Caco-2 (cell line): ENCODE data around the gene NR6A1. TPM values are rescaled to one million over a fixed set of nuclear protein-coding genes. Genes with fewer than 3 reads are reported as not detected.
A peak's percentile ranks its signal among the peaks of the same experiment; 100 is the strongest.

Experiments
- BruUV-seq: library from RNA; stranded (reverse); fragments of 400-500 nt; replicated peaks from 2 replicates; lab custom pipeline; 2021; lab: Mats Ljungman, UMichigan
- CTCF ChIA-PET: fragments of 300-600 bp; sonication (Branson Sonifier 250); formaldehyde crosslinking; loops from one replicate; lab custom pipeline; 2022; ENCODE audit warnings: antibody characterized with exemption; lab: Charles Lee
- POLR2A ChIA-PET: fragments of 300-600 bp; sonication (Branson Sonifier 250); formaldehyde crosslinking; loops from one replicate; lab custom pipeline; 2022; ENCODE audit warnings: antibody characterized with exemption; lab: Charles Lee
- DNase-seq, 2 experiments: peaks; one replicate each; pipeline versions ENCODE4 v3.0.0 to v3.0.0-alpha.2; 2020 to 2022
- H3K27me3 ChIP-seq: replicated peaks from 2 replicates; pipeline ENCODE4 v1.6.0; 2011; ENCODE audit warnings: low read length; ENCODE audit not compliant: control insufficient read depth, insufficient read depth
- H3K36me3 ChIP-seq: 2 replicates; pipeline ENCODE4 v1.5.1; 2011; ENCODE audit warnings: low read length; ENCODE audit not compliant: control insufficient read depth, insufficient read depth
- H3K4me1 ChIP-seq: fragments of 250-450 bp; sonication (Bioruptor Pico); 2 replicates; pipeline ENCODE4 v1.5.1; 2020; ENCODE audit warnings: mild to moderate bottlenecking
- H3K4me3 ChIP-seq: 2 replicates; pipeline ENCODE4 v1.5.1; 2011; ENCODE audit warnings: low read depth, mild to moderate bottlenecking, control low read depth, low read length
- H3K9me3 ChIP-seq: fragments of 250-450 bp; sonication (Bioruptor Pico); 2 replicates; pipeline ENCODE4 v1.5.1; 2020; ENCODE audit warnings: mild to moderate bottlenecking, moderate library complexity
- H3K27ac Mint-ChIP-seq: one replicate; pipeline ENCODE4 v1.8.0; 2022; ENCODE audit warnings: mixed read lengths; ENCODE audit not compliant: unreplicated experiment
- H3K27me3 Mint-ChIP-seq: one replicate; pipeline ENCODE4 v1.8.0; 2022; ENCODE audit warnings: mixed read lengths; ENCODE audit not compliant: insufficient read depth, unreplicated experiment
- H3K36me3 Mint-ChIP-seq: one replicate; pipeline ENCODE4 v1.8.0; 2022; ENCODE audit warnings: mild to moderate bottlenecking, mixed read lengths; ENCODE audit not compliant: insufficient read depth, unreplicated experiment
- H3K4me1 Mint-ChIP-seq: one replicate; pipeline ENCODE4 v1.8.0; 2022; ENCODE audit warnings: low read depth, mixed read lengths; ENCODE audit not compliant: unreplicated experiment
- H3K4me3 Mint-ChIP-seq: one replicate; pipeline ENCODE4 v1.8.0; 2022; ENCODE audit warnings: mild to moderate bottlenecking, moderate library complexity, mixed read lengths; ENCODE audit not compliant: unreplicated experiment
- H3K9me3 Mint-ChIP-seq: one replicate; pipeline ENCODE4 v1.8.0; 2022; ENCODE audit warnings: mixed read lengths; ENCODE audit not compliant: unreplicated experiment
- intact Hi-C: fragments of 100-400 bp; cut with micrococcal nuclease; formaldehyde crosslinking; loops from one replicate; pipeline ENCODE4 v1.10.0; 2022; ENCODE audit not compliant: unreplicated experiment
- total RNA-seq: library from RNA; stranded (reverse); gene quantifications from 2 replicates; pipeline ENCODE4 v1.2.3, GENCODE V29; 2022
- TF ChIP-seq, protein P1 (sequence below), 2 experiments: fragments of 200-600 bp in 1 of 2; IDR thresholded peaks; 1 replicate in 1 of 2; 2 replicates in 1 of 2; pipeline versions ENCODE4 v1.5.1 to v1.8.0; 2011 to 2022; ENCODE audit warnings: antibody characterized with exemption in 1 of 2, control low read depth in 1 of 2, inconsistent platforms in 1 of 2, low read depth in 1 of 2, low read length in 1 of 2, mild to moderate bottlenecking in 1 of 2, moderate library complexity in 1 of 2; ENCODE audit not compliant: insufficient read depth in 1 of 2, severe bottlenecking in 1 of 2, unreplicated experiment in 1 of 2

The NR6A1 gene
- total RNA-seq, 1 experiment from 2014 or later, result 33.6 TPM

DNA sequence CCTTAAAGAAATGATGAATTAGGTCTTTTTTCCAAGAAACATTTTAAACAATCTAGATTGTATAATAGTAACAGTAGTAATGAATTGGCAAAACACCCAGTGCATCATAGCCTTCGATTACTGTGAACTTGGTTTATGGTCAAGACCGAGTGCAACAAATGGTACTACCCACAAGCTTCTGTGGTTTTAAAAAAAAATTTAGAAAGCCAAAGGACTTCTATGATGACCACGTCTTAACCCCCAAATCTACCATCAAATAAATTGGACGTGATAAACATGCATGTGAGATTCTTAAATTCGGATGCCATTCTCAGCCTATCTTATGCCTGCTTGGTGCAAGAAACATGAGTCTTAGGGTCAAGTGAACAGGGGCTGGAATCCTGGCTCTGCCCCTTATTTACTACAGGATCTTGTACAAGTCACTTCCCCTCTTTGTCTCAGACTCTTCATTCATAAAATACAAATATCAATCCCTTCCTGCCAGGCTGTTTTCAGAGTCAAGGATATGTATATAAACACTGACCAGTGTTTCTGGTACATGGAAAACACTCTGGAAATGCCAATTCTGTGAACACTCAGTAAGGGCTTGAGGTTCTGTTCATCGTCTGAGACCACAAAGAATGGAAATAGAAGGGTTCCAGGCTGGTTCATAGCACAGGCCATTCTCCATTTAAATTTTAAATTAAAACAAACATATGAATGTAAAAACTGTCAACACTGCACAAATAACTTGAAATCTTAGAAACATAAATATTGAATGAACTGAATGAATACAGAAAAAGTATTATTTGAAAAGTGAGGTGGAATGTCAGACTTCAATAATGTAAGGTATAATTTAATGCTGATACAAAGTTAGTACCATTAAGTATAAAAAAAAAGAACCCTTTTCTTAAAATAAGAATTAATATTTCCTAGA lies 107.8 kb downstream of the NR6A1 start:
- CTCF ChIA-PET, result no interaction called here
- Histone ChIP-seq H3K9me3 (no peaks in the 10 kb centered on the region), H3K36me3 (no peaks in the 10 kb centered on the region), H3K27me3 (no peaks in the 10 kb centered on the region), H3K4me3 (no peak overlapping the region), H3K4me1 (peaks cover 36% of the 10 kb centered on the region)
- no peak overlapping the region for H3K4me3 Mint-ChIP-seq
- H3K27ac Mint-ChIP-seq, result no peak overlapping the region
- TF ChIP-seq, protein P1, sequence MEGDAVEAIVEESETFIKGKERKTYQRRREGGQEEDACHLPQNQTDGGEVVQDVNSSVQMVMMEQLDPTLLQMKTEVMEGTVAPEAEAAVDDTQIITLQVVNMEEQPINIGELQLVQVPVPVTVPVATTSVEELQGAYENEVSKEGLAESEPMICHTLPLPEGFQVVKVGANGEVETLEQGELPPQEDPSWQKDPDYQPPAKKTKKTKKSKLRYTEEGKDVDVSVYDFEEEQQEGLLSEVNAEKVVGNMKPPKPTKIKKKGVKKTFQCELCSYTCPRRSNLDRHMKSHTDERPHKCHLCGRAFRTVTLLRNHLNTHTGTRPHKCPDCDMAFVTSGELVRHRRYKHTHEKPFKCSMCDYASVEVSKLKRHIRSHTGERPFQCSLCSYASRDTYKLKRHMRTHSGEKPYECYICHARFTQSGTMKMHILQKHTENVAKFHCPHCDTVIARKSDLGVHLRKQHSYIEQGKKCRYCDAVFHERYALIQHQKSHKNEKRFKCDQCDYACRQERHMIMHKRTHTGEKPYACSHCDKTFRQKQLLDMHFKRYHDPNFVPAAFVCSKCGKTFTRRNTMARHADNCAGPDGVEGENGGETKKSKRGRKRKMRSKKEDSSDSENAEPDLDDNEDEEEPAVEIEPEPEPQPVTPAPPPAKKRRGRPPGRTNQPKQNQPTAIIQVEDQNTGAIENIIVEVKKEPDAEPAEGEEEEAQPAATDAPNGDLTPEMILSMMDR (IDR thresholded peaks at IDR 0.05; ENCODE audit: insufficient read depth in 1 of 2, low read depth in 1 of 2, low read length in 1 of 2, severe bottlenecking in 1 of 2, unreplicated experiment in 1 of 2), result no peak
- intact Hi-C loops, result no loop called here
- peaks cover 19% of the 10 kb centered on the region for H3K36me3 Mint-ChIP-seq
- no peaks in the 10 kb centered on the region for H3K9me3 Mint-ChIP-seq
- peaks cover 9% of the 10 kb centered on the region for H3K4me1 Mint-ChIP-seq
- no peaks in the 10 kb centered on the region for H3K27me3 Mint-ChIP-seq
- BruUV-seq, result no TSS peak
- POLR2A ChIA-PET, result no interaction called here
- no peak for DNase-seq

DNA sequence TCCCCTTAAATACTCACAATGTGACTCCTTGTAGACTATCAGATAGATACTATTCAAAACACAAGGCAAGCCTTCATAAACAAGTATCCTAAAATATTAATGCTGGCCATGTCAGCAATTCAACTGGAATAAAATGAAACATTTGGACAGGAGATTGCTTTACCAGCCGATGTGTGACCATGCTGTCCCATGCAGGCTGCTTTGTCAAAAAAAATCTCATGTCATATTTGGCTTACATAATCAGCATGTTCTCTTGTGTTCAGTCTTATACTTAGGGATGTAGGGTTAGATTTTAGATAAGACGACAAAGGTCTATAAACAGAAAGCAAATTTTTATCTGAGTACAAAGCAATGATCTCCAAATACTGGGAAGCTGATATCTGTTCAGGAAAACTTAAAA lies 108.5 kb downstream of the NR6A1 start:
- POLR2A ChIA-PET, result no interaction called here
- Histone ChIP-seq H3K4me3 (no peak overlapping the region), H3K27me3 (no peaks in the 10 kb centered on the region), H3K9me3 (no peaks in the 10 kb centered on the region), H3K36me3 (no peaks in the 10 kb centered on the region), H3K4me1 (peaks cover 42% of the 10 kb centered on the region)
- H3K36me3 Mint-ChIP-seq, result peaks cover 19% of the 10 kb centered on the region
- H3K4me1 Mint-ChIP-seq, result peaks cover 14% of the 10 kb centered on the region
- H3K27ac Mint-ChIP-seq, result no peak overlapping the region
- intact Hi-C loops, result no loop called here
- TF ChIP-seq, protein P1 (IDR thresholded peaks at IDR 0.05; ENCODE audit: insufficient read depth in 1 of 2, low read depth in 1 of 2, low read length in 1 of 2, severe bottlenecking in 1 of 2, unreplicated experiment in 1 of 2), result no peak
- H3K9me3 Mint-ChIP-seq, result no peaks in the 10 kb centered on the region
- no peaks in the 10 kb centered on the region for H3K27me3 Mint-ChIP-seq
- CTCF ChIA-PET, result no interaction called here
- H3K4me3 Mint-ChIP-seq, result no peak overlapping the region
- DNase-seq, result no peak
- BruUV-seq, result no TSS peak

DNA sequence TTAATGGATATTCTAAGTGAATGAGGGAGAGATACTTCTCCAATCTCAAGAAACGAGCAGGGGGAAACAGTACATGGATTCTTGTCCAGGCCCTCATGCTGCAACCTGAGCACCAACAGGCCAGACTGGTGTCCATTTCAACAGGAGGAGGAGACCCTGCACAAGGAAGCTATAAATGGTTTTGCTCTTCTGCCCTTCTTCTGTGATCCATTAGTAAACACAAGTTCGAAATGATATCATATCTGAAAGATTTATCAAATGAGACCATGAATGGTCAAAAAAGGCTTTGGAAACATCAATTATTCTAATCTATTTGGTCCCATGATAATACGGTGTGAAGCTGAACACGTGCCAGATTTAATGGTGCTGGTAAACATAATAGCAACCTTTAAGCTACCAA lies 109.8 kb downstream of the NR6A1 start:
- H3K4me3 Mint-ChIP-seq, result peak overlapping the region; percentile 52
- no TSS peak for BruUV-seq
- Histone ChIP-seq H3K9me3 (no peaks in the 10 kb centered on the region), H3K27me3 (no peaks in the 10 kb centered on the region), H3K4me3 (no peak overlapping the region), H3K36me3 (no peaks in the 10 kb centered on the region), H3K4me1 (peaks cover 46% of the 10 kb centered on the region)
- H3K4me1 Mint-ChIP-seq, result peaks cover 14% of the 10 kb centered on the region
- no peak for DNase-seq
- no peaks in the 10 kb centered on the region for H3K27me3 Mint-ChIP-seq
- TF ChIP-seq, protein P1 (IDR thresholded peaks at IDR 0.05; ENCODE audit: insufficient read depth in 1 of 2, low read depth in 1 of 2, low read length in 1 of 2, severe bottlenecking in 1 of 2, unreplicated experiment in 1 of 2), result no peak
- ChIA-PET CTCF (interaction anchor here (1.1 kb wide), 1 partner anchor 43 kb away, joined by 3 read pairs; no protein-coding TSS in a partner anchor), POLR2A (no interaction called here)
- intact Hi-C loops, result no loop called here
- H3K36me3 Mint-ChIP-seq, result peaks cover 19% of the 10 kb centered on the region
- H3K27ac Mint-ChIP-seq, result no peak overlapping the region
- H3K9me3 Mint-ChIP-seq, result no peaks in the 10 kb centered on the region
